Measurements from ENCODE around the gene SARM1. TPM values are rescaled to one million over a fixed set of nuclear protein-coding genes. Genes with fewer than 3 reads are reported as not detected.

Gene SARM1
- total RNA-seq, 6 experiments from 2014 or later, result 2.8 to 5.1 (median 3.9) TPM

DNA sequence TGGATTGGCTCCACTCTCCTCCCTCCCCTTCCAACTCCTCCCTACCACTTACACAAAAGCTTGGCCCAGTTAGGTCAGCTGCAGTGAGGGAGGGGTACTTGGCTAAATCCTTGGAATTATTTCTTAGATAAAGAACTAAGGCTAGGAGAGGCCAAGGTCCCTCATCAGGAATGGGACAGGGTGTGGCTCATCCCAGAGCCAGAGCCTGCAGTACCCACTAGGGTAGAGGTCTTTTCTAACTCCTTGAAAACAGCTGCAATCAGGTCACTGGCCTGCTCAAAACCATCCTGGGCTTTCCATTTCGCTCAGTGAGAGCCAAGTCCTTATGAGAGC lies 36.4 kb downstream of the SARM1 start:
- no peak for ATAC-seq
- no CpG with 5 or more reads among the region's 1 CpG for WGBS (ENCODE audit: insufficient coverage, low coverage, low lambda C conversion rate, missing lambda C conversion rate)
- peaks cover 0 to 6% (median 0%) of the 10 kb centered on the region in 4 donors for H3K36me3 ChIP-seq
- peaks cover 0 to 25% (median 9%) of the 10 kb centered on the region in 4 donors for H3K4me1 ChIP-seq
- no peaks in the 10 kb centered on the region for H3K9me3 ChIP-seq
- DNase-seq, result no peak
- TF ChIP-seq, protein P1, sequence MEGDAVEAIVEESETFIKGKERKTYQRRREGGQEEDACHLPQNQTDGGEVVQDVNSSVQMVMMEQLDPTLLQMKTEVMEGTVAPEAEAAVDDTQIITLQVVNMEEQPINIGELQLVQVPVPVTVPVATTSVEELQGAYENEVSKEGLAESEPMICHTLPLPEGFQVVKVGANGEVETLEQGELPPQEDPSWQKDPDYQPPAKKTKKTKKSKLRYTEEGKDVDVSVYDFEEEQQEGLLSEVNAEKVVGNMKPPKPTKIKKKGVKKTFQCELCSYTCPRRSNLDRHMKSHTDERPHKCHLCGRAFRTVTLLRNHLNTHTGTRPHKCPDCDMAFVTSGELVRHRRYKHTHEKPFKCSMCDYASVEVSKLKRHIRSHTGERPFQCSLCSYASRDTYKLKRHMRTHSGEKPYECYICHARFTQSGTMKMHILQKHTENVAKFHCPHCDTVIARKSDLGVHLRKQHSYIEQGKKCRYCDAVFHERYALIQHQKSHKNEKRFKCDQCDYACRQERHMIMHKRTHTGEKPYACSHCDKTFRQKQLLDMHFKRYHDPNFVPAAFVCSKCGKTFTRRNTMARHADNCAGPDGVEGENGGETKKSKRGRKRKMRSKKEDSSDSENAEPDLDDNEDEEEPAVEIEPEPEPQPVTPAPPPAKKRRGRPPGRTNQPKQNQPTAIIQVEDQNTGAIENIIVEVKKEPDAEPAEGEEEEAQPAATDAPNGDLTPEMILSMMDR (IDR thresholded peaks at IDR 0.05), result no peak
- no peak for TF ChIP-seq POLR2A (IDR thresholded peaks at IDR 0.05)
- no peak overlapping the region for H3K4me3 ChIP-seq
- intact Hi-C loops (cut with DNase I), result no loop called here
- H3K27me3 ChIP-seq, result no peaks in the 10 kb centered on the region
- no peak overlapping the region for H3K27ac ChIP-seq

DNA sequence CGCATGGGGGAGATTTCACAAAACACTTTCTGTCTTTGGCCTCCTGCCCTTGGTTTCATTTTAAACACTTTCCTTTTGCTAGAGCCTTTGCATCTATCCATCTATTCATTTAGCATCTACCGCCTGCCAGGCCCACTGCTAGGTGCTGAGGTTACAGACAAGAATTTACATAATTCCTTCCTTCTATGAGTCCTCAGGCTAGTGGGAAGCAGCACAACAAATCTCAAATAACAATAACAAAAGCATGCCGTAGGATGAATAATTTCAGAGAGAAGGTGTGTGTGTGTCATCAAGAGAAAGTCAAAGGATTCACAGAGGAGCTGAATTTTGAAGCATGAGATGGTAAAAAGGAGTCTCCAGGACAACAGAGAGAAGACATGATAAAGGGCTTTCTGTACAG lies 40.6 kb downstream of the SARM1 start:
- TF ChIP-seq, protein P1 (IDR thresholded peaks at IDR 0.05), result no peak
- no peak for TF ChIP-seq POLR2A (IDR thresholded peaks at IDR 0.05)
- Histone ChIP-seq H3K9me3 (no peaks in the 10 kb centered on the region), H3K27me3 (no peaks in the 10 kb centered on the region), H3K4me3 (no peak overlapping the region), H3K4me1 (peaks cover 0 to 7% (median 0%) of the 10 kb centered on the region in 4 donors), H3K36me3 (no peaks in the 10 kb centered on the region), H3K27ac (no peak overlapping the region)
- no peak for ATAC-seq
- intact Hi-C loops (cut with DNase I), result no loop called here
- no peak for DNase-seq
- 82% methylated on average over 3 of the region's 3 CpGs for WGBS (ENCODE audit: insufficient coverage, low coverage, low lambda C conversion rate, missing lambda C conversion rate)

DNA sequence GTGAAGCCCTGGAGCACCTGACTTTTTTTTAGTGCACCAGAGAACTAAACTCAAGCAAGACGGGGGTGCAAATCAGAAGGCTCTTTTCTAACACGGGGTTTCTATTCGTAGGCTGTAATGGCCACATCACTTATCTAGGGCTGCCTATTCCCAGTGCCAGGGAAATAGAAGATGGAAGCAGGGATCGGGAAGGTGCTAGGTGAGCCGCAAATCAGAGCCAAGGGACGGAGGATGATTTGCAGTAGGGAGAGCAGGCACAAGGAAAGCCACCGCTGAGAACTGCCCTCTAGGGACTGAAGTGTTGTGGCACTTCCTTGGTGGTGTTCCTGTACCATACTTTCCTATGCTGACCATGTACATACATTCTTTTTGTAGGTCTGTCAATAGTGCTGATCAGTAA lies 42.3 kb downstream of the SARM1 start:
- Histone ChIP-seq H3K9me3 (no peaks in the 10 kb centered on the region), H3K4me1 (peaks cover 0 to 10% (median 0%) of the 10 kb centered on the region in 4 donors), H3K4me3 (no peak overlapping the region), H3K27me3 (no peaks in the 10 kb centered on the region), H3K36me3 (no peaks in the 10 kb centered on the region), H3K27ac (no peak overlapping the region)
- DNase-seq (no peak), ATAC-seq (no peak)
- 78% methylated on average over 7 of the region's 7 CpGs for WGBS (ENCODE audit: insufficient coverage, low coverage, low lambda C conversion rate, missing lambda C conversion rate)
- intact Hi-C loops (cut with DNase I), result no loop called here
- no peak for TF ChIP-seq POLR2A (IDR thresholded peaks at IDR 0.05)
- TF ChIP-seq, protein P1 (IDR thresholded peaks at IDR 0.05), result no peak

DNA sequence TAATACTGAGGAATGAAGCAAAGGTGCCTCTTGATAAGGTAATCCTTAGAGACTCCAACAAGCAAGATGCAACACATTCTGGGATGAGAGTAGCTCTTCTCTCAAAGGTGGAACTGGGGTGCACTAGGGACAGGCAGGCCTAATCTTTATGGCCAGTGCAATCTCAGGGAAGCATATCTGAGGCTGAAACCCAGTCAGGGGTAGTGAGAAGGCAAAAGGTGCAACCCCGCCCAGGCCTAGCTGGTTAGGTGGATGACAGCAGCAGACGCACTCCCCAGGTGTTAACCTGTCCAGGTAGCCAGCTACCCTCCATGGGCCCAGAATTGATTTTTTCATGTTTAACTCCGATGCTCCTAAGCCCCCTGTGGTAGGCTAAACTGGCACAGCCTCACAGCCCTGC lies 44.4 kb downstream of the SARM1 start:
- Histone ChIP-seq H3K4me3 (no peak overlapping the region), H3K27ac (no peak overlapping the region), H3K27me3 (no peaks in the 10 kb centered on the region), H3K9me3 (no peaks in the 10 kb centered on the region), H3K4me1 (peaks cover 0 to 10% (median 0%) of the 10 kb centered on the region in 4 donors), H3K36me3 (no peaks in the 10 kb centered on the region)
- no CpG with 5 or more reads among the region's 3 CpGs for WGBS (ENCODE audit: insufficient coverage, low coverage, low lambda C conversion rate, missing lambda C conversion rate)
- no peak for ATAC-seq
- no peak for DNase-seq
- intact Hi-C loops (cut with DNase I), result no loop called here
- TF ChIP-seq, protein P1 (IDR thresholded peaks at IDR 0.05), result no peak
- no peak for TF ChIP-seq POLR2A (IDR thresholded peaks at IDR 0.05)
